SK-N-SH (cell line): Measurements from ENCODE around the gene H6PD. TPM values are rescaled to one million over a fixed set of nuclear protein-coding genes. Genes with fewer than 3 reads are reported as not detected.

Experiments used
- CTCF ChIA-PET: fragments of 300-600, 350-600 bp; formaldehyde crosslinking; extraction: SDS; loops from one replicate; lab custom pipeline; 2021; lab: Yijun Ruan, JAX
- POLR2A ChIA-PET: fragments of 350-600 bp; sonication (Branson Sonifier 250); formaldehyde crosslinking; extraction: SDS; loops from one replicate; lab custom pipeline; 2020; ENCODE audit warnings: antibody characterized with exemption, inconsistent platforms; lab: Yijun Ruan, JAX
- DNase-seq: peaks from one replicate; pipeline ENCODE4 v3.0.0; 2012
- H2AFZ ChIP-seq: fragments of 200-600 bp; sonication (generic); 2 replicates; pipeline ENCODE4 v1.8.1; 2016; ENCODE audit warnings: antibody characterized with exemption, mild to moderate bottlenecking, low read depth
- H3F3A ChIP-seq: fragments of 200-600 bp; sonication (generic); replicated peaks from 2 replicates; pipeline ENCODE3; 2016; ENCODE audit warnings: antibody characterized with exemption, mild to moderate bottlenecking; ENCODE audit not compliant: insufficient read depth
- H3K27ac ChIP-seq, 2 experiments: fragments of 200-500 bp in 1 of 2; fragments of 200-600 bp in 1 of 2; sonication (Bioruptor generic) in 1 of 2; sonication (generic), shearing (Covaris generic) in 1 of 2; 2 replicates each; pipeline versions ENCODE4 v1.5.1 to v1.6.1; 2014 to 2016; ENCODE audit warnings: low read depth in 2 of 2, inconsistent platforms in 1 of 2, low read length in 1 of 2, mild to moderate bottlenecking in 1 of 2, mixed read lengths in 1 of 2
- H3K27me3 ChIP-seq: fragments of 200-600 bp; sonication (generic), shearing (Covaris generic); 2 replicates; pipeline ENCODE4 v1.6.1; 2016; ENCODE audit warnings: mixed run types; ENCODE audit not compliant: insufficient read depth
- H3K36me3 ChIP-seq, 2 experiments: fragments of 200-500 bp in 1 of 2; fragments of 200-600 bp in 1 of 2; sonication (Bioruptor generic) in 1 of 2; sonication (generic) in 1 of 2; replicated peaks in 1 of 2; 2 replicates each; pipeline versions ENCODE3 to v1.5.1; 2014 to 2016; ENCODE audit warnings: low read length in 1 of 2, mild to moderate bottlenecking in 1 of 2; ENCODE audit not compliant: insufficient read depth in 2 of 2, control insufficient read depth in 1 of 2
- H3K4me1 ChIP-seq, 2 experiments: fragments of 200-500 bp in 1 of 2; fragments of 200-600 bp in 1 of 2; sonication (Bioruptor generic) in 1 of 2; sonication (generic), shearing (Covaris generic) in 1 of 2; 2 replicates each; pipeline versions ENCODE4 v1.5.1 to v1.6.1; 2014 to 2016; ENCODE audit warnings: low read depth in 1 of 2, low read length in 1 of 2, mixed run types in 1 of 2; ENCODE audit not compliant: insufficient read depth in 2 of 2, control insufficient read depth in 1 of 2
- H3K4me2 ChIP-seq: fragments of 200-600 bp; sonication (generic), shearing (Covaris generic); 2 replicates; pipeline ENCODE4 v1.6.1; 2017; ENCODE audit warnings: mixed run types
- H3K4me3 ChIP-seq, 2 experiments: fragments of 200-500 bp in 1 of 2; fragments of 200-600 bp in 1 of 2; sonication (Bioruptor generic) in 1 of 2; sonication (generic), shearing (Covaris generic) in 1 of 2; 2 replicates each; pipeline versions ENCODE4 v1.5.1 to v1.8.1; 2014 to 2016; ENCODE audit warnings: low read depth in 2 of 2, inconsistent platforms in 1 of 2, low read length in 1 of 2, mild to moderate bottlenecking in 1 of 2, mixed read lengths in 1 of 2, moderate library complexity in 1 of 2
- H3K79me2 ChIP-seq: fragments of 200-600 bp; sonication (generic); 2 replicates; pipeline ENCODE4 v1.8.1; 2017; ENCODE audit warnings: mild to moderate bottlenecking; ENCODE audit not compliant: insufficient read depth
- H3K9ac ChIP-seq: fragments of 200-600 bp; sonication (generic); 2 replicates; pipeline ENCODE4 v1.6.1; 2017; ENCODE audit warnings: mixed run types
- H3K9me2 ChIP-seq: fragments of 200-600 bp; sonication (generic); 2 replicates; pipeline ENCODE4 v1.6.1; 2017; ENCODE audit warnings: mixed run types
- H3K9me3 ChIP-seq: fragments of 200-600 bp; sonication (generic); 2 replicates; pipeline ENCODE4 v1.6.1; 2017; ENCODE audit warnings: mixed run types, mild to moderate bottlenecking, moderate library complexity
- H4K20me1 ChIP-seq: fragments of 200-600 bp; sonication (generic); 2 replicates; pipeline ENCODE4 v1.6.1; 2017; ENCODE audit warnings: mild to moderate bottlenecking, mixed run types; ENCODE audit not compliant: insufficient read depth
- CHD2 ChIP-seq: fragments of 150-350 bp; IDR thresholded peaks from 2 replicates; pipeline ENCODE4 v1.6.1; 2018; ENCODE audit warnings: low read length; ENCODE audit not compliant: partially characterized antibody
- ELF1 ChIP-seq: IDR thresholded peaks from 2 replicates; pipeline ENCODE4 v1.4.0; 2012
- EZH2phosphoT487 ChIP-seq: fragments of 200-600 bp; sonication (generic); IDR thresholded peaks from 2 replicates; pipeline ENCODE4 v1.6.1; 2017; ENCODE audit warnings: low read depth, mixed run types, mild to moderate bottlenecking, antibody characterized with exemption, moderate library complexity, borderline replicate concordance
- FOXM1 ChIP-seq: IDR thresholded peaks from 2 replicates; pipeline ENCODE4 v1.4.0; 2012; ENCODE audit warnings: low read depth, mild to moderate bottlenecking
- JUND ChIP-seq: IDR thresholded peaks from 2 replicates; pipeline ENCODE4 v1.4.0; 2012
- MXI1 ChIP-seq: IDR thresholded peaks from 2 replicates; pipeline ENCODE4 v1.6.1; 2012; ENCODE audit warnings: mild to moderate bottlenecking, low read depth, low read length, improper control_type of control experiment
- NFIC ChIP-seq: IDR thresholded peaks from 2 replicates; pipeline ENCODE4 v1.4.0; 2012; ENCODE audit warnings: borderline replicate concordance
- NRF1 ChIP-seq: IDR thresholded peaks from 2 replicates; pipeline ENCODE4 v1.6.1; 2012; ENCODE audit warnings: low read depth, mild to moderate bottlenecking, low read length
- RAD21 ChIP-seq: IDR thresholded peaks from 2 replicates; pipeline ENCODE4 v1.6.1; 2012; ENCODE audit warnings: mild to moderate bottlenecking, low read length
- RCOR1 ChIP-seq: fragments of 150-350 bp; IDR thresholded peaks from 2 replicates; pipeline ENCODE4 v1.6.1; 2017; ENCODE audit warnings: antibody characterized with exemption, low read length
- RFX5 ChIP-seq: IDR thresholded peaks from 2 replicates; pipeline ENCODE4 v1.6.1; 2012; ENCODE audit warnings: mild to moderate bottlenecking, improper control_type of control experiment, low read length
- SIN3A ChIP-seq: IDR thresholded peaks from 2 replicates; pipeline ENCODE4 v1.6.1; 2012; ENCODE audit warnings: low read depth, mild to moderate bottlenecking, low read length, moderate library complexity, borderline replicate concordance
- TAF1 ChIP-seq: IDR thresholded peaks from 2 replicates; pipeline ENCODE4 v1.6.1; 2012; ENCODE audit warnings: low read depth, mild to moderate bottlenecking, low read length, moderate library complexity, borderline replicate concordance
- TCF12 ChIP-seq: IDR thresholded peaks from 2 replicates; pipeline ENCODE4 v1.4.0; 2012
- YY1 ChIP-seq: IDR thresholded peaks from 2 replicates; pipeline ENCODE4 v1.4.0; 2012; ENCODE audit warnings: low read depth, mild to moderate bottlenecking
- WGBS: methylation state at CpG from one replicate; pipeline ENCODE4 v1.1.6; 2017; ENCODE audit warnings: low lambda C conversion rate; 5-methylcytosine and 5-hydroxymethylcytosine counted together
- polyA plus RNA-seq, 3 experiments: library from polyadenylated mRNA; depleted of rRNA; stranded (reverse); fragments of >200 nt; gene quantifications; 2 replicates each; pipeline ENCODE4 v1.2.3, GENCODE V29; 2012
- TF ChIP-seq, protein P1 (sequence below): IDR thresholded peaks from 2 replicates; pipeline ENCODE4 v1.4.0; 2012; ENCODE audit warnings: low read depth, borderline replicate concordance
- TF ChIP-seq, protein P2 (sequence below): IDR thresholded peaks from 2 replicates; pipeline ENCODE4 v1.4.0; 2012; ENCODE audit warnings: low read depth, borderline replicate concordance
- TF ChIP-seq, protein P3 (sequence below): IDR thresholded peaks from 2 replicates; pipeline ENCODE4 v1.4.0; 2012; ENCODE audit warnings: low read depth
- TF ChIP-seq, protein P4 (sequence below): fragments of 150-350 bp; IDR thresholded peaks from 2 replicates; pipeline ENCODE4 v1.6.1; 2017; ENCODE audit warnings: antibody characterized with exemption, low read length, low read depth, borderline replicate concordance
- TF ChIP-seq, protein P5 (sequence below): fragments of 150-350 bp; IDR thresholded peaks from 2 replicates; pipeline ENCODE4 v1.6.1; 2016; ENCODE audit warnings: mild to moderate bottlenecking, low read depth, low read length

Gene H6PD
- polyA plus RNA-seq, 1 of the 3 experiments (the other 2 are of a cell fraction) = 19.1 TPM

DNA sequence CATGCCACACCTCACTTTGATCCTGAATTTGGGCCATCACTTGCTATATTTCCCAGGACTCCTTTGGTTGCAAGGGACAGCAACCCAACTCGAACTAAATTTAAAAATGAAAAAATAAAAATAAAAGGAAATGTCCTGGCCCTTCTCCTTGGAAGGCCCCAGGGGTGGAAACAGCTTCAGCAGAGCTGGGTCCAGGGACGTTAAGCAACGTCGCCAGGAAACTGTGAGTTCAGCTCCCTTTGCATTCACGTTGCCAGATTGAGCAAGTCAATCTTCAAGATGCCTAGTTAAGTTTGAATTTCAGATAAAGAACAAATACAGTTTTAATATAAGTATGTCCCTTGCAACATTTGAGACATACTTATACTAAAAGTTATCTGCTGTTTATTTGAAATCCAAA lies 43.5 kb downstream of the H6PD start:
- no peak overlapping the region for H3K27ac ChIP-seq
- no peak overlapping the region for H3K9ac ChIP-seq
- no peak overlapping the region for H2AFZ ChIP-seq
- 92% methylated on average over 5 of the region's 5 CpGs for WGBS
- peaks cover 8% of the 10 kb centered on the region for H3F3A ChIP-seq
- CTCF ChIA-PET = interaction anchor here (0.9 to 3.1 kb wide), 3 partner anchors 11 to 213 kb away, joined by 3 to 12 read pairs (median 9); no protein-coding TSS in a partner anchor
- no peak overlapping the region for H3K4me3 ChIP-seq
- no peaks in the 10 kb centered on the region for H3K9me2 ChIP-seq
- no peak for TF ChIP-seq TCF12
- no peak for TF ChIP-seq CHD2
- TF ChIP-seq RAD21 = no peak
- TF ChIP-seq, protein P1, sequence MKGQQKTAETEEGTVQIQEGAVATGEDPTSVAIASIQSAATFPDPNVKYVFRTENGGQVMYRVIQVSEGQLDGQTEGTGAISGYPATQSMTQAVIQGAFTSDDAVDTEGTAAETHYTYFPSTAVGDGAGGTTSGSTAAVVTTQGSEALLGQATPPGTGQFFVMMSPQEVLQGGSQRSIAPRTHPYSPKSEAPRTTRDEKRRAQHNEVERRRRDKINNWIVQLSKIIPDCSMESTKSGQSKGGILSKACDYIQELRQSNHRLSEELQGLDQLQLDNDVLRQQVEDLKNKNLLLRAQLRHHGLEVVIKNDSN = no peak
- no peak for TF ChIP-seq JUND
- TF ChIP-seq, protein P2, sequence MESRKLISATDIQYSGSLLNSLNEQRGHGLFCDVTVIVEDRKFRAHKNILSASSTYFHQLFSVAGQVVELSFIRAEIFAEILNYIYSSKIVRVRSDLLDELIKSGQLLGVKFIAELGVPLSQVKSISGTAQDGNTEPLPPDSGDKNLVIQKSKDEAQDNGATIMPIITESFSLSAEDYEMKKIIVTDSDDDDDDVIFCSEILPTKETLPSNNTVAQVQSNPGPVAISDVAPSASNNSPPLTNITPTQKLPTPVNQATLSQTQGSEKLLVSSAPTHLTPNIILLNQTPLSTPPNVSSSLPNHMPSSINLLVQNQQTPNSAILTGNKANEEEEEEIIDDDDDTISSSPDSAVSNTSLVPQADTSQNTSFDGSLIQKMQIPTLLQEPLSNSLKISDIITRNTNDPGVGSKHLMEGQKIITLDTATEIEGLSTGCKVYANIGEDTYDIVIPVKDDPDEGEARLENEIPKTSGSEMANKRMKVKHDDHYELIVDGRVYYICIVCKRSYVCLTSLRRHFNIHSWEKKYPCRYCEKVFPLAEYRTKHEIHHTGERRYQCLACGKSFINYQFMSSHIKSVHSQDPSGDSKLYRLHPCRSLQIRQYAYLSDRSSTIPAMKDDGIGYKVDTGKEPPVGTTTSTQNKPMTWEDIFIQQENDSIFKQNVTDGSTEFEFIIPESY = no peak
- no peak for TF ChIP-seq RCOR1
- TF ChIP-seq EZH2phosphoT487 = no peak
- TF ChIP-seq SIN3A = no peak
- TF ChIP-seq ELF1 = no peak
- TF ChIP-seq YY1 = no peak
- TF ChIP-seq NFIC = no peak
- TF ChIP-seq, protein P3, sequence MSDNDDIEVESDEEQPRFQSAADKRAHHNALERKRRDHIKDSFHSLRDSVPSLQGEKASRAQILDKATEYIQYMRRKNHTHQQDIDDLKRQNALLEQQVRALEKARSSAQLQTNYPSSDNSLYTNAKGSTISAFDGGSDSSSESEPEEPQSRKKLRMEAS = no peak
- TF ChIP-seq FOXM1 = no peak
- POLR2A ChIA-PET = no interaction called here
- no peaks in the 10 kb centered on the region for H3K9me3 ChIP-seq
- H3K27me3 ChIP-seq = no peaks in the 10 kb centered on the region
- peaks cover 5 to 27% of the 10 kb centered on the region in 2 experiments; a peak in 3 of 4 replicates for H3K4me1 ChIP-seq
- H3K79me2 ChIP-seq = no peaks in the 10 kb centered on the region
- H3K36me3 ChIP-seq = no peaks in the 10 kb centered on the region
- no peak for DNase-seq
- H3K4me2 ChIP-seq = no peak overlapping the region
- H4K20me1 ChIP-seq = no peaks in the 10 kb centered on the region

DNA sequence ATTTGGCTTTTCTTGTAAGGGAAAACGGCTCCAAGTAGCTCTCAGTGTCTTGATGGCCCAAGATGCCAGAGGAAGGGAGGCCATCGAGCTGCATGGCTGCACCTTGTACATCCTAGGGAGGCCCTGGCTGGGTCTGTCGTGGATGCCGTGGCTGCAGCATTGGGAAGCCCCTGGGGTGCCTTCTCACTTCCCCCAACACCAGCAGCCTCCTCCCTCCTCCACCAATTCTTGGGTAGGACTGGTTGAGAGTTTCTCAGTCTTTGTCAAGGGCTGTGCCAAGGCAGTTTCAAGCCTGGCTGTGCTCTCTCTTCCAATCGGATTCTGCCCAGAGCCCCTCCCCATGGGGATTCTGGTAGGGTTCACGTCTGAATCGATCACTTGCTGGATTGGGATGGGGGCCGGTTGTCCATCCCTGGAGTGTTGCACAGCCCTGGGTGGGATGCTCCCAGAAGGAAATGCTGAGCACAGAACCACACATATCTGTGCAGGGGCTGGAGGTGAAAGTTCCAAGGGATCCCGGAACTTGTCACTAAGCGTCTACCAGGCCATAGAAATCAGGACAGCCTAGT lies 44.1 kb downstream of the H6PD start:
- H3K27ac ChIP-seq = no peak overlapping the region

More for the DNA sequence above, 44.1 kb downstream of the H6PD start:
- Histone ChIP-seq H3K4me3 (no peak overlapping the region), H3F3A (peaks cover 6% of the 10 kb centered on the region), H2AFZ (no peak overlapping the region), H3K9ac (no peak overlapping the region), H3K4me2 (no peak overlapping the region), H3K36me3 (no peaks in the 10 kb centered on the region), H4K20me1 (no peaks in the 10 kb centered on the region), H3K4me1 (peaks cover 5 to 27% of the 10 kb centered on the region in 2 experiments; a peak in 3 of 4 replicates), H3K9me2 (no peaks in the 10 kb centered on the region), H3K27me3 (no peaks in the 10 kb centered on the region), H3K79me2 (no peaks in the 10 kb centered on the region), H3K9me3 (no peaks in the 10 kb centered on the region)
- 86% methylated on average over 9 of the region's 10 CpGs for WGBS
- ChIA-PET POLR2A (no interaction called here), CTCF (interaction anchor here (0.9 to 3.7 kb wide), 5 partner anchors 12 to 295 kb away, joined by 3 to 20 read pairs (median 9); no protein-coding TSS in a partner anchor)
- DNase-seq = no peak
- no peak for TF ChIP-seq NRF1
- no peak for TF ChIP-seq SIN3A
- no peak for TF ChIP-seq NFIC
- no peak for TF ChIP-seq MXI1
- no peak for TF ChIP-seq RFX5
- TF ChIP-seq TAF1 = no peak
- no peak for TF ChIP-seq CHD2
- TF ChIP-seq, protein P4, sequence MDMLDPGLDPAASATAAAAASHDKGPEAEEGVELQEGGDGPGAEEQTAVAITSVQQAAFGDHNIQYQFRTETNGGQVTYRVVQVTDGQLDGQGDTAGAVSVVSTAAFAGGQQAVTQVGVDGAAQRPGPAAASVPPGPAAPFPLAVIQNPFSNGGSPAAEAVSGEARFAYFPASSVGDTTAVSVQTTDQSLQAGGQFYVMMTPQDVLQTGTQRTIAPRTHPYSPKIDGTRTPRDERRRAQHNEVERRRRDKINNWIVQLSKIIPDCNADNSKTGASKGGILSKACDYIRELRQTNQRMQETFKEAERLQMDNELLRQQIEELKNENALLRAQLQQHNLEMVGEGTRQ = no peak
- TF ChIP-seq, protein P5, sequence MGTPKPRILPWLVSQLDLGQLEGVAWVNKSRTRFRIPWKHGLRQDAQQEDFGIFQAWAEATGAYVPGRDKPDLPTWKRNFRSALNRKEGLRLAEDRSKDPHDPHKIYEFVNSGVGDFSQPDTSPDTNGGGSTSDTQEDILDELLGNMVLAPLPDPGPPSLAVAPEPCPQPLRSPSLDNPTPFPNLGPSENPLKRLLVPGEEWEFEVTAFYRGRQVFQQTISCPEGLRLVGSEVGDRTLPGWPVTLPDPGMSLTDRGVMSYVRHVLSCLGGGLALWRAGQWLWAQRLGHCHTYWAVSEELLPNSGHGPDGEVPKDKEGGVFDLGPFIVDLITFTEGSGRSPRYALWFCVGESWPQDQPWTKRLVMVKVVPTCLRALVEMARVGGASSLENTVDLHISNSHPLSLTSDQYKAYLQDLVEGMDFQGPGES = no peak
